COLO668 (cell line): ENCODE data around the gene DRC3.

Experiments
- DNase-seq: peaks from one replicate; lab custom pipeline; 2025; ENCODE audit not compliant: unreplicated experiment; lab: John Stamatoyannopoulos, UW

Gene DRC3

DNA sequence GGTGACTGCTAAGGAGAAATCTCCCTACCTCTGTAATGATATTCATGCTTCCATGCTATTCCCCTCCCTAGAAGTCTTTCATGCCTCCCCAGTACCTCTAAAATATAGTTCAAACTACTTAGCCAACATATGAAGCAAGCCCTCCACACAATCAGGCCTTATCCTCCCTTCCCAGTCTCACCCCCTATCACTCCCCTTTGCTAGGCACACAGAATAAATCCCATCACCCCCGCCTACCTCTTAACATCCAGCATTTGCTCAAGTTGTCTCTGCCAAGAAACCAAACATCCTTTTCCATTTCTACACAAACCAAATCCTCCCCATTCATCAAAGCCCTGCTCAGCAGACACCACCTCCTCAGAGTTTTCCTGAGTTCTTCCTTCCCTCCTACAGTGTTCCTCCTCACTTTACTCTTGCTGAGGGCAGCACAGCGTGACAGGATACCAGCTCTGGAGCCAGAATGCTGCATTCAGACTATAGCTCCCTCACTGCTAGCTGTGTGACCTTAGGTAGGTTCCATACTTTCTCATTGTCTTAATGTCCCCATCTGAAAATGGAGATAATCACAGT, 7.4 kb upstream of the DRC3 start:
- no peak for DNase-seq

DNA sequence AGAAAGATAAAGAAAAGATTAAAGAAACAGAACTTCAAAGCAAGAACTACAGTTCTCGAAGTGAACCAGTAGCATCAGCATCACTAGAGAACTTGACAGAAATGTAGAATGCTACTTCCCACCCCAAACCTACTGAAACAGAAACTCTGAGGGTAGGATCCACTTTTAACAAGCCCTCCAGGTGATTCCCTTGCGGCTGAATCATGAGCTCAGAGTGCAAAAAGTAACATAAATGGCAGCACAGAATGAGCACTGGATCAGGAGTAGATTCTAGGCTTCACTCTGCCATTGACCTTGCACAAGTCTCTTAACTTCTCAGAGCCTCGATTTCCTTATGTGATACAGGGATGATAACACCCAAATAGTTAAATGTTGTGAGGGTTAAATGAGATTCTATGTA, 6.3 kb upstream of the DRC3 start:
- DNase-seq, result no peak

DNA sequence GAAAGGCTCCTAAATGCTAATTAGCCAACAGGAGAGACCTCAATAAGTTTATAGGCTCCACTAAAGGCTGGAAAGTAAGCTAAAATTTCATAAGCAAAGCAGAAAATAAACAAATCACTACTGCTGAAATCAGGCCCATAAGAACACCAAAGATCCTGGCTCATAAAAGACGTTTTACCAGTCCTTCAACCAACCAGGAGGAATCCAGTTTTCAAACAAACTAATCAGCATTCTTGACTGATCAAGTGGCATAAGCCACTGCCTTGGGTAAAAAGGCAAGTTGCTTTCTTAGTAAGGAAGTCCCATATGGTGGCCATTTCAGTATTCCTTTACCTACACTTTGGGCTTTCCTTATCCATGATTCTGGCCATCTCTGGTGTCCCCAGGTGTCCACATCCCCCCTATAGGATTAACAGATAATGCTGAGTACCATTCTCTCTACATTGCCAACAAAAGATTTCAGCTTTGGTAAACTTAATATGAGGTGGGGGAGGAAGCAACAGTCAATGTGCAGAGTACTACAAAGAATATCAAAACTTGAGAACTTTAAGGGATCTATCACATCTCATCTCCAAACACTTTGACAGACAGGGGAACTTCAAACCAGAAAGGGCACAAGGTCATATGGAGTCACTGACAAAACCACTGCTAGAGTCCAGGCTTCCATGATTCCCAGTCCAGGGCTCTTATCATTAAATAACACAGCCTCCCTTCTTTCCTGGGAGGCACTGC, 1.8 kb upstream of the DRC3 start:
- DNase-seq, result no peak

DNA sequence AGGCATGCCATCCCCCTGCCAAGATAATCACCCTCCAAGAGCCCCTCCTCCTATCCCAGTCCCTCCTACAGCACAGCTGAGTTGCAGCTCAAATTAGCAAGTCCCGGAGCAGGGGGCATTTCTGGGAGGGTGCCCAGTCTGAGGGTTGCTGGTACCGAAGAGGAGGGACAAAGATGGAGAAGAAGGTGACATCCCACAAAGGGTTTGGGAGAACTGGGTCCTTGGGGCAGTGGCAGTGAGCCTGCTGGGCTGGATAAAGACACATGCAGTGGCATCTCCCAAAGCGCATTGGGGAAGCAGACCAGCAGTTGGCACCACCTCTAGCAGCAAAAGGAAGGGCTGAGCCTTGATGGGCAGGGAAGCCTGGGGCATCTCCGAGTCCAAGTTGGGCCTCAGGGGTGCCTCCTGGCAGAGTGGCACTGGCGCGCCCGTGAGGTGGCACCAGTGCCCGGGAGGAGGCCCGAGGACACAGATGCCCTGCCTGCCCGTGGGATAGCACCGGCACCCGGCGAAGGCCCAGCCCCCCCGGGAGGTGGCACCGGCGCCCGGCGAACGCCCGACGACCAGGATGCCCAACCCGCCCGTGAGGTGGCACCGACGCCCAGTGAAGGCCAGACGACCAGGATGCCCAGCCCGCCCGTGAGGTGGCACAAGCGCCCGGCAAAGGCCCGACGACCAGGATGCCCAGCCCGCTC, 1.1 kb upstream of the DRC3 start:
- peak; percentile 41 for DNase-seq

DNA sequence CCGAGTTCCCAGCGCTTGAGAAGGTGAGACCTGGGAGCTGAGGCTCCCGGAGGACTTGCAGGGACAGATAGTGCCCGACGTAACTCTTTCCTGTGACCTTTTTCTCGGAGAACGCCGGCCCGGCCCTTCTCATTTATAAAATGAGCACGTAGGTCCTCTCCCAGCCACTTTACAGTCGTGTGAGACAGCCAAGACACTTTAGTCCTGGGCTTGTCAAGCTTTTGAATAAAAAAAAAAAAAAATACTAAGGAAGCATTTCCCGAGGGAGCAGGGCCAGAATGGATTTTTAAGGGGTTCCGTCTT, 241 bp downstream of the DRC3 start:
- DNase-seq, result no peak

DNA sequence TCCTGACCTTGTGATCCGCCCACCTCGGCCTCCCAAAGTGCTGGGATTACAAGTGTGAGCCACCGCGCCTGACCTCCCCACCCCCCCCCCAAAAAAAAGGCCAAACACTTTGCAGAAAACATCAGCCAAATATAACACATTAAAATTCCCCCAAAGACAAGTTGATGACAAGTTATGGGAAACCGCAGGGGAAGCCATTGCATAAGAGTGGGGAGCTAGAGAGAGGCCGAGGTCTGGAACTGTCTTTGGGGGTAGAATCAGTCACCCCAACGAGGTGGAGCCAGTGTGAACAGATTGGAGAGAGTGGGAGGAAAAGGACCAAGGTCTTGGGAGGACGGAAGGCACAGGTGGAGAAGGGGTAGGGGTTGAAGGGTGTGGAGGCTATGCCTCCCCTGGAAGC, 2.8 kb downstream of the DRC3 start:
- no peak for DNase-seq

DNA sequence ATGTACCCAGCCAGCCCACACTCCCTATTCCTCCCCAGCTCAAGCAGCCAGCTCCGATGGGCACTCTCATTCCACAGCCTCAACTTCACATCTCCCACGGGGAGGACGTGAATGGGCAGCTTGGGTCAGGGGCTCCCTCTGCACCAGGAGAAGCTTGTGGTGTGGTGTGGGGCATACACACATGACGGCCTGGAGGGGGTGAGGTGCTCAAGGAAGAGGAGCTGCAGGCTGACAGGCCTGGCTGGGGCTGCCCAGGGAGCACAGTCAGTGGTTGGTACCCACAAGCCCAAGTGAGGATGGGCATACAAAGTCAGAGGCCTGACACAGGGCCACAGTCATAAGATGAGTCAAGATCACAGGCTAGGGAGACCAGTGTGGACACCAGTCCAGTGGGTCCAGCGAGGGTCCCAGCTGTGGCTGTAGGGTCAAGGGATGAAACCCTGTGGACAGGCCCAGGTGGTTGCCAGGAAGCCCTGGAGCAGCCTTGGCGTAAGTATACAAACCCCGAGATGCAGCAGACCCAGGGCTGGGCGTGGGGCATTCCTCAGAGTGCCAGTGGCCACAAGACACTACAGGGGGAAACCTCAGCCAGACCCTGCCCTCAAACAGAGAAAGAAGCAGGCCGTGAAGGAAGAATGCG, 4.4 kb downstream of the DRC3 start:
- no peak for DNase-seq

DNA sequence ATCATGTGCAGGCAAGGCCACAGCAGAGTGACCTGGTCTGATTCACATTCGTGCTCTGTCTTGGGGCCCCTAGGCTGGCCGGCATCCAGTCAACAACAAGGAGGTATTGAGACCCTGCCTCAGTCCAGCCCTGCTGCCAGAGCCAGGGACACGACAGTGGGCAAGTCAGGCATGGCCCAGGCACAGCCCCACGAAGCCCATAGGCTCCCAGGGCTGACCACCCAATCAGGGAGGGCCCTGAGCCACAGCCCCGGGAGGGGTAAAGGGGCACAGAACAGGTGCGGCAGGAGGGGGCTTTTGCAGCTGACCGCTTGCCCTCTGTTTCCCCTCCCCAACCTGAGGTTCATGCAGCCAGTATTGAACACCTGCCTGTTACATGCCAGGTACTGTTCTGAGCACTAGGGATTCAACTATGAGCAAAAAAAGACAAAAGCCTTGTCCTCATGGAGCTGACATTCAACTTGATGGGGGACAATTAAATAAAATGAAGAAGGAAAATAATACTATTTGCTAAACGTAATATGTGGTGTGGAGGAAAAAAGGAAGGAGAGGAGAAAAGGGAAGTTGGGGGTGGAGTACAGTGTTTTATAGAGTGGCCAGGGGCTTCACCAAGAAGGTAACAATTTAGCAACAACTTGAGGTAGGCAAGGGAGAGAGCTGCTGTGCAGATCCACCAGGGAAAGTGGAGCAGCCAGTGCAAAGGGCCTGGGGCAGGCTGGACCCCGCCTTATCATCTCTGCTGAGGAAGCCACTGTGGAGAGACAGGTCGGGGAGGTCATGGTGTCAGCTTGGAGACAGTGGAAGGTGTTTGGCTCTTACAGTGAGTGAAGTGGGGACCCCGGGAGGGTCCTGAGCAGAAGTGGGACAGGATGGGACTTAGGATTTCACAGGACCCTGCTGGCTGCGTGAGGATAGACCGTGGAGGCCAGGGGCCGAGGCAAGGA, 6.1 kb downstream of the DRC3 start:
- no peak for DNase-seq

DNA sequence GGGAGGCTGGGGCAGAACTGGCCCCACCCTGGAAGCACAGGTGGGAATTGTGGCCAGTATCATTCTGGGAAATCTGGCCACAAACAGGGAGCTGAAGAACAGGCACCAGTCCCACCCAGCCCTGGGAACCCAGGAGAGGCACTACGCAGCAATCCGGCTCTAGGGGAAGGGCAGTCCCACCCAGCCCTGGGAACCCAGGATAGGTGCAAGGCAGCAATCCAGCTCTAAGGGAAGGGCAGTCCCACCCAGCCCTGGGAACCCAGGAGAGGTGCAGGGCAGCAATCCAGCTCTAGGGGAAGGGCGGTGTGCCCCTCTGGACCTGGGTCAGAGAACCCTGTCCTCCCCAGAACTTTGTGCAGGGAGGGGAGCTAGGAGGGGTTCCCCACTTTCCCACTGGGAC, 7.1 kb downstream of the DRC3 start:
- no peak for DNase-seq

DNA sequence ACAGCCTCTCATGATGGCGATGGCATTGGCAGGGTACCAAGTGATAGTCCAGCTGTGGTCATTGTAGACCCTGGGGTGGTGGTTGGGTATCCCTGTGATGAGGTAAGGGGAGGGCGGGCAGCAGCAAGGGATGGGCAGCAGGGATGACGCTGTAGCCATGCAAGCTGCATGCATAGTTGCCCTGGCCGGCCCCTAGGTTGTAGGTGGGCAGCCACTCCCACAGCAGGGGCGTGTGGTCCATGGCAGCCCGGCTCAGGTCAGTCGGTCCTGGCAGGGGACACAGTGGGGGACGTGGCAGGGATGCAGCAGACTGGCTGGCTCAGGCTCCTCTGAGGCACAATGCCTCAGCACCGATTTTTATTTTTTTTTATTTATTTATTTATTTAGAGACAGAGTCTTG, 8.7 kb downstream of the DRC3 start:
- DNase-seq, result no peak

DNA sequence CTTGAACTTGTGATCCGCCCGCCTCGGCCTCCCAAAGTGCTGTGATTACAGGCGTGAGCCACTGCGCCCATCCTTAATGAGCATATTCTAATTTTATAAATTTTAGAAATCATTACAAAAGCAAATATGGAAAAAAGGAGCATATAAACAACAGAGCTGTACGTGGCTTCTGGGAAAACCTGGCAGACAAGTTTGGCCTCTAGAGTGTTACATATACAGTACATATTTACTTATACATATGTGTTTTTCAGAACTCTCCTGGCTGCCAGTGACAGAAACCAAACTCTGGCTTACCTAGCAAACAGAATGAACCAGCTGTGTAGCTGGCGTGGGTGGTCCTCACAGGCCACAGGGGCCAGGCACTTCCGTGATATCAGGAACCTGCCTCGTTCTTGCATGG, 10.1 kb downstream of the DRC3 start:
- no peak for DNase-seq

DNA sequence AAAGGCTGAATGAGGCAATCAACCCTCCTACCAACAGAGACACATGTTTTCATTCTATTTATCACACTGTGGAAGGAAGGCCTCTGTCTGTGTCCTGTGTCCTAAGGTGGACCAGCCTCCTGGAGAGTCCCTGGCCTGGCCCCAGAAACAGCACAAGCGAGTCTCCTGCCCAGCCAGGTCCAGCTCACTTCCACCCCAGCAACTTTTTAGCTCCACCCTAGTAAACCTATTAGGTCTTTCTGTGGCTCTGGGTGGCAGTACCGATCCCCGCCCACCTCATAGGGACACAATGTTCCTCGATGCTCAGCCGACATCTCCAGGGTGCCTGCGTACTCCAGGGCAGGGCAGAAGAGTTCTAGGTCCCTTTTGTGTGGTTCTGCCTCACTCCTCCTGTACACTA, 10.7 kb downstream of the DRC3 start:
- DNase-seq, result no peak

DNA sequence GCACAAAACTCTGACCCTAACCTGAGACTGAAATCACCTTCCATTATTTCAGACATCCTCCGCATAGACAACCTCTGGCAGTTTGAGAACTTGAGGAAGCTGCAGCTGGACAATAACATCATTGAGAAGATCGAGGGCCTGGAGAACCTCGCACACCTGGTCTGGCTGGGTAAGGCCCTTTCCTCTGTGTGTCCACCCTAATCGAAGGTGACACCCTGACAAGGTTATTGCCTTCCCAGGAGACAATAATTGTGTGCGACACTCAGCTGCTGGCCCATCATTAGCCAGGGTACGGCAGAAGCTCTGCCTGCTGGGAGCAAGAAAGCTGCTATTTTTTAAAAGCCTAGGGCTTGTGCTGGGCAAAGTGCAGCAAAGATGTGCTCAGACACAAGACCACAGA, 11.1 kb downstream of the DRC3 start:
- no peak for DNase-seq

DNA sequence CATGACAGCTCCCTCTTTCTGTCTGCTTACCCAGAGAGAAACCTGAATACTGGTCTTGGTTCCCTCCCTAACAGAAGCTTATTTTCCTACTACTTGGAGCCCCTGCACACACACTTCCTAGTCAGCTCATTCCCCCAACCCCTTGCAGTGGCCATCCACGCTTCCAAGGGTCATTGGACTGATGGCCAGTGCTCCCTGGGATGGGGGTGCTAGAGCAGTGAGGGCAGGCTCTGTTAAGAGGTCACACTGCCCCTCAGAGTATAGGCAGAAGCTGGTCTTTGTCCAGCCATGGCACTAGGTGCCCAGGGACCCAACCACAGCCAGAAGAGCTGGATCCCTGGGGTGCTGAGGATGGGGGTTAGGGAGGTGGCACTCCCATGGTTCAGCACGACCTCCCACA, 12.5 kb downstream of the DRC3 start:
- DNase-seq, result no peak

DNA sequence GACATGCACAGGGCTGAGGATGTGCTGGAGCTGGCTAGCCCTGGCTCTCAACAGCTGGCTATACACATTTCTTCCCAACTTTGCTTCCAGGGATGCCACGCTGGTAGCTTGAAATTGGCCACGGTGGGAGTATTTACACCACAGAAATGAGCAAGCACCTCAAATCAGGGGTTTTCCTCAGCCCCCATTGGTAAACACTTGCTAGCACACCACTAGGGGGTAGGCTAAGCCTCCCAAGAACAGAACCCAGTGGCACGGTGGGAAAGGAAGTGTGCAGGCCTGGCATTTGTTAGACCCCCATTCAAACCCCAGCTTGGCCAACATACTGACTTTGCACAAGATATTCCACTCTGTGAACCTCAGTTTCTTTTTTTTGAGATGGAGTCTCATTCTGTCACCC, 12.9 kb downstream of the DRC3 start:
- DNase-seq, result no peak

DNA sequence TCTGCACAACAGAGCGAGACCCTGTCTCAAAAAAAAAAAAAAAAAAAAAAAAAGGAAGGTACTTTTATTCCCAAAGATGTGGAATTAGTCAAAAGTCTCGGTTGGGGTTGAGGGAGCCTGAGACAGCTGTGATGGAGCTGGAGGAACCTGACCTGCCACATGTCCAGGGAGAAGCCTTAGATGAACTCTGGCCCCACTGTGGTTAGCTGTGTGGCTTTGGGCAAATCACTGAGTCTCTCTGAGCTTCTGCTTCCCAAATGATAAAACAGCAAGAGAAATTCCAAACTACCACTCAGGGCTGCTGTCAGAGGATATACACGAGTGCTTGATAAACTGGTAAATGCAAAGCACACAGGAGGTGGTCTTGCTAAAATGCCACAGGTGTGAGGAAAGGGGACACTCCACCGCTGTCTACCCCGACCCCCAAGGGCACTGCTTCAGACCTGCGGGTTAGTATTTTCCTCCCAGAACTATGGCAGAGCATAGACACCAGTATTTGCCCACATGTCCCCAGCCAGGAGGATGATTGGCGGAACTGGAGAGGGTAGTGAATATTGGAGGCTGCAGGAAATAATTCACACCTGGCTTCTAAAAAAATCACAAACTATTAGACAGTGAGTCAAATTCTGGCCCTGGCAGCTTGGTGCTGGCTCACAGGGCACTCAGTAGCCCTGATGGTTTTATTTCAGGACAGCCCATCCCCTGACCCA, 14.7 kb downstream of the DRC3 start:
- no peak for DNase-seq

DNA sequence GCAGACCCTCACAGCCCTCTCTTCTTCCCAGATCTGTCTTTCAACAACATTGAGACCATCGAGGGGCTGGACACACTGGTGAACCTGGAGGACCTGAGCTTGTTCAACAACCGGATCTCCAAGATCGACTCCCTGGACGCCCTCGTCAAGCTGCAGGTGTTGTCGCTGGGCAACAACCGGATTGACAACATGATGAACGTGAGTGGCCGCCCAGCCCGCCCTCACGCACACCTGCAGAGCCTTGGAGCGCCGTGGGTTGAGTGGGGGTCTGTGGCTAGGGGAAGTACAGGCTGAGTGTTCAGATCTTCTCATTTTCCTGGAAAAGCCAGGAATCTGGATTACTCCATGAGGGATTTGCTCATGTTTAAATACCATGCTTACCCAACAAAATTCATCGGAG, 15.2 kb downstream of the DRC3 start:
- peak; percentile 35 for DNase-seq

DNA sequence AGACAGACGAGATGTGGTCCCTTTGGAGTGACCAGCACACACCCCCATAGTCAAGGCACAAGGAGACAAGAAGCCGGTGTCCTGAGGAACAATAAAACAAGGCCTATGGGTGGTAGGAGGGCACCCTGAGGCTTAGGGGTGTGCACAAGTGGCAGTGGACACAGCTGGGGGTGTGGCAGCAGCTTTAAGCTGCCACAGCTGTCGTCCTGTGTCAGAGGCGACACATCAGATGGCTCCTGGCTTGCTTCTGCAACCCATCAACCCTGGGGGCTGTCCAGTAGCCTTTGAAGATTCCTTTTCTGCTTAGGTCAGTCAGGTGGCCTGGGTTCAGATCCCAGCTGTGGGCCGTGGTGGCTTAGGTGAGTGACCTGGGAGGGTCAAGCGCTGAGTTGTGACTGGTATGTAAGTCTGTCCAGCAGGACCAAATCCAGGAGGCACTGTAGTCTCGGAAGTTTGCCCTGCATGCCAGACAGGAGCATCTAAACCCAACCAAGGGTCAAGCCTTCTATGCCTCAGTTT, 15.8 kb downstream of the DRC3 start:
- DNase-seq, result no peak

DNA sequence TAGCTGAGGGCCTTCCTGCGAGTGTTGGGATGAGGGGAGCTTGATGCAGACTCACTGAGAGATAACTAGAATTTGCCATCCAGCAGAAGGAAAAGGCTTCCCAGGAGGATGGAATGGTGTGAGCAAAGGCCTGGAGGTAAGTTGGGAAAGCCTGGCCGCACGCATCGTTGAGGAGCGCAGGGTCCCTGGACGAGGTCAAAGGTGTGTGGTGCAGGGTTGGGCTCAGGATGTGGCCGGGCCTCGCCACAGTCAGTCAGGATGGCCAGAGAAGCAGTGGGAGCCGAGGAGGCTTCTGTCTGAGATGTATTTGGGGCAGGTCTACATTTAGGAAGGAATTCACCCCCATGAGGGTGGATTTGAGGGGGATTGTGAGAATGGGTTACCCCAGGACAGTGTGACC, 16.4 kb downstream of the DRC3 start:
- DNase-seq, result no peak

DNA sequence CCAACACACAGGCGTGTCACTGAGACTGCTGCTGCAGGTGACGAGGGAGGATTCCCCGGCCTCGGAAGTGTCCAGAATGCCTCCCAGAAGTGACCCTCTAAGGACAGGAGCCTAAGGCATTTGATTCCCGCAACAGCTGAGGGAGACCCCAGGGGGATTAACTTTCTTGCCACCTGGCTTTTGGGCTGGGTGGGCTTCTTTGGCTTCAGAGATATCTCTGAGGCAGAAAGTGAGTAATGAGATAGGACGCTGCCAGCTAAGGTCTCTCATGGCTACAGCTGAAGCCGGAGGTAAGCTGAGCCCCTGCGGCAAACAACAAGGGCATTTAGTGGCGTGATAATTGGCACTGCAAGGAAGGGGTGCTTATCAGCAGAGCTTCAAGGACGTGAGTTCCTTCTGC, 17.0 kb downstream of the DRC3 start:
- DNase-seq, result no peak
